SK-N-SH treated with all-trans-retinoic acid at 6 μM for 48 hours (cell line): Measurements from ENCODE around the gene RASSF5.

Experiments used
- TCF4 ChIP-seq: fragments of 250-450 bp; sonication (Bioruptor Pico); IDR thresholded peaks from 2 replicates; pipeline ENCODE4 v1.8.0; 2021; ENCODE audit warnings: mild to moderate bottlenecking, moderate library complexity, borderline replicate concordance
- ZFP3 ChIP-seq: fragments of 250-450 bp; sonication (Bioruptor Pico); IDR thresholded peaks from 2 replicates; pipeline ENCODE4 v1.5.0; 2020; ENCODE audit warnings: mild to moderate bottlenecking, moderate library complexity

DNA sequence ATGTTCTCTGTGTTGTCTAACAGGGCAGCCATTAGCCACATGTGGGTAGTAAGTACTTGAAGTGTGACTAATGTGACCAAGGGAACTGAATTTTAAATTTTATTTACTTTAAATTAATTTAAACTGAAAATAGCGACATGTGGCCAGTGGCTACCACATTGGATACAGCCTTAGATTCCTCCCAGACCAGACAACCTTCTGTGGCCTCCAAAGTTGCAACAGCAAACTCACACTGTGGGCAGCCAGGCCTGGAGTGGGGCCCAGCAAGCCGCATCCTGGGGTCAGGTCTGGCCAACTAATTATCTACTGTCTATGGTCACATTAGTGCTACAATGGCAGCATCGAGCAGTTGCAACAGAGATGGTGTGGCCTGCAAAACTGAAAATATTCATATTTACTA lies 93.2 kb downstream of the RASSF5 start:
- TF ChIP-seq TCF4 (CRISPR knock-in tag): no peak
- no peak for TF ChIP-seq ZFP3 (CRISPR knock-in tag)
